GM19099 (cell line): ENCODE measurements around the gene RAP2B.

ENCODE experiments used
- POLR2A ChIP-seq: IDR thresholded peaks from 3 replicates; pipeline ENCODE4 v1.6.1; 2011; ENCODE audit warnings: low read depth; ENCODE audit not compliant: insufficient read length; ENCODE audit errors: extremely low read depth

The RAP2B gene

DNA sequence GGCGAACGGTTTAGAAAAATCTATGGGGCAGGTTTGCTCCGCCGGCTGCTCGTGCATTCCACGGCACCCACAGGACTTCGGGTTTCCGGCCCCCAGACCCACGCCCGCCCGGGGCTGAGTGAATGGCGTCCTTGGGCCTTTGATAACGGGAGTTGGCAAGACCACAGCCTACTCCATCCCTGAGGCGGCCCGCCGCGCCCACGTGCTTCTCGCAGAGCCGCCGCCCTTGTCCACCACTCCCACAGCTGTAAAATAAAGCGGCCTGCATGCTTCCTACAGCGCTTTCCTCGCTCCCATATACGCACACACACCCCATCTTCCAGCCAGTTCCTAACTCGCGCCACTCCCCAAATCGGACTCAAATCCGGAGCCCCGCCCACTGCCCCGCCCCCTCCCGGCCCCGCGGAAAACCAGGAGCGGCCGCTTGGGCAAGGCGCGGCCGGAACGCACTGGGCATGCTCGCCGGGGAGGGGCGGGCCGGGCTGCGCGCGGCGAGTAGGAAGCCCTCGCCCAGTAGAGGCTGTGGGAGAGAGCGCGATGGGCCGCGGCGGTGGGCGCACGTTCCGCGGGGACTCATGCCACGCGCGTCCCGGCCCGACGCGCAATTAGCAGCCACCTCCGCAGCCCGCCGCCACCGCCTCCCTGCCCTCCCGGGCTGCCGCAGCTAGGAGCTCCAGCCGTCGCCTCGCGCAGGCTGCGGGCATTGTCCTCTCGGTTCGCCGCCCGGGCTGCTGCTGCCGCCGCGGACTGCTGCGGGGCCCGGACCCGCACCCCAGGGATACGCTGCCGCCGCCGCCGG lies at the start of gene RAP2B:
TSS of gene RAP2B (plus strand) at position 513 of the 799 bp plus-strand sequence. CDS start 468 bp downstream, outside the sequence.
- TF ChIP-seq POLR2A: peak; percentile 92

DNA sequence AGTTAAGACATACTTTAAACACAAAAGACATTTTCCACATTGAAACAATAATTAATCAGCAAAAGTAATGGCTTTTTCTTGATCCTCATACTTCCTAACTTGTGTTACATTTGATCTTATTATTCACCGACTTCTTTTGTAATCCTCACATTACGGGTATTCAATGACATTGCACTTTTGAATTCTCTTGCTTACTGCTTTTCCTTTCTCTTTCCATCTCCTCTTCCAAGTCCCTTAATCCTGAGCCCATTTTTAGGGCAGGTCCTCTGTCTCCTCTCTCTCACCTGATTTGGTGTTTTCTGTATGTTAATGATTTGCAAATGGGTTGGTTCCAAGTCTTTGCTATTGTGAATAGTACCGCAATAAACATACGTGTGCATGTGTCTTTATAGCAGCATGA lies 48.5 kb upstream of the RAP2B start:
- TF ChIP-seq POLR2A: no peak

DNA sequence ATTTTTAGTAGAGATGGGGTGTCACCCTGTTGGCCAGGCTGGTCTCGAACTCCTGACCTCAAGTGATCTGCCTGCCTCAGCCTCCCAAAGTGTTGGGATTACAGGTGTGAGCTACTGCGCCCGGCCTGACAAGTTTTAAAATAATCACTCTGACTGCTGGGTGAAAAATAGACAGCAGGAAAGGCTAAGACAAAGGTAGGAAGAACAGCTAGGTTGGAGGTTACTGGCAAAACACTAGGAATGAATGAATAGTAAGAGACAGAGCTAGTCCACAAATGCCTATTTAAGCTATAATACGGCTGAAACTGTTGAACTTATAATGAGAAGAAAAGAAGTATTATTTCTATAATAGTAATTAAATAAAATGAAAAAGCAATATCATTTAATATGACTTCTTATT lies 46.7 kb upstream of the RAP2B start:
- no peak for TF ChIP-seq POLR2A

DNA sequence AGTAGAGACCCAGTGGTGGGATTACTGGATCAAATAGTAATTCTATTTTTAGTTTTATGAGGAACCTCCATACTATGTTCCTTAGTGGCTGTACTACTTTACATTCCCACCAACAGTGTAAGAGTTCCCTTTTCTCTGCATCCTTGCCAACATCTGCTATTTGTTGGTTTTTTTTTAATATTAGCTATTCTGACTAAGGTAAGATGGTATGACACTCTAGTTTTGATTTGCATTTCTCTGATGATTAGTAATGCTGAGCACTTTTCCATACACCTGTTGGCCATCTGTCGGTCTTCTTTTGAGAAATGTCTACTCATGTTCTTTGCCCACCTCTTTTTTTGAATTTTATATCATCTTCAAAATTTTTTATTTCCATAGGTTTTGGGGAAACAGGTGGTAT lies 34.2 kb upstream of the RAP2B start:
- TF ChIP-seq POLR2A: no peak

DNA sequence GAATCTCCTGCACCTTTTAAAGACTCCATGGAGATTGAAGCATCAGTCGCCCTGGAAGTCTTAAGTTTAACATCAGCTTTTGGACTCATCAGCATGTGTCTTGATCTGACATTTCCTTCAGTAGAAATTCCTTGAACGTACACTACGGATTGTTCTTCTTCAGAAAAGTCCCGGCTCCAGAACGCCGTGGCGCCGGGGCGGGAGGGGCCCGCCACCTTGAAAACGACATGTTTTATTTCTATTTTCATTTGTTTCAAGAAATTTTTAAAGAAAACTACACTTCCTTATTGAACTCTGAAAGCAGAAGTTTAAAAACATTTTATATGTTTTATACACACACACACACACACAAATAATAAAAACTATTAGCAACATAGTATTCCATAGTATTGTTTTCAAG lies 32.6 kb upstream of the RAP2B start:
- no peak for TF ChIP-seq POLR2A

DNA sequence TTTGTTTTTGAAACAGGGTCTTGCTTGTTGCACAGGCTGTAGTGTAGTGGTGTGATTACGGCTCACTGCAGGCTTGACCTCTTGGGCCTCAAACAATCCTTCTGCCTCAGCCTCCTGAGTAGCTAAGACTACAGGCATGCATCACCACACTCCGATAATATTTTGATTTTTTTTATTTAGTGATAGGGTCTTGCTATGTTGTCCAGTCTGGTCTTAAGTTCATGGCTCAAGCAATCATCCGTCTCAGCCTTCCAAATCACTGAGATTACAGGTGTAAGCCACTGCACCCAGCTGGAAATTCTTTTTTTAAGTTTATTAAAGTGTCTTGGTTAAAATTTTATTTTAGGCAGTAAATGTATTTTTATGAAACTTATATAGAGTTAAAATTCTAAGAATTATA lies 32.2 kb upstream of the RAP2B start:
- TF ChIP-seq POLR2A: no peak

DNA sequence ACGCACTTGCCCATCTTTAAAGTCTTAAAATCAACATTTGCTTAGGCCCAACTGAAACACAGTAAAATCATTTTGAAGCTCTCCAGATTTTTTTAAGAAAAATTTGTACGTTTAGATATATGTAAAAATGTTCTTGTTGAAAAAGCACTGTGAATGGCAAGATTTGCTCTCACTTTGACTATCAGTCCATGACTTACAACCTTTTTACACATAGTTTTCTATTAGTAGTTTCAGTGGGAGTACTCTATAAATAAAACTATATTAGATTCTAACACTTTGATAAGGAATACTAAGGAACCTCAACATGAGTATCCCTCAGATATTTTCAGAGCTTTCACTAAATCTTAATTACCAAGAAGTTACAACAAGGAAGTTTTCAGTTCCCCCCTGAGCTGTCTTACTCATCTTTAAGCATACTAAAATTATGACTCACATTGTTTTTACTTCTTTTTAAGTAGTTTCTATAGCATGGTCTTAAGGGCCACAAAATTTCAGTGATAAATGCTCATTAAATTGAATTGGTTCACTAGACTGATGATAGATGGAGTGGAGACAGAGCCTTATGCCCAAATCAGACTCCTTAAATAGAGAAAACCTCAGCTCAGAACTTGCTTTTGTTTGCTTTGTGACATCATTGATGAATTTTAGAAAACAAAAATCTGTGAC lies 31.6 kb upstream of the RAP2B start:
- TF ChIP-seq POLR2A: no peak

DNA sequence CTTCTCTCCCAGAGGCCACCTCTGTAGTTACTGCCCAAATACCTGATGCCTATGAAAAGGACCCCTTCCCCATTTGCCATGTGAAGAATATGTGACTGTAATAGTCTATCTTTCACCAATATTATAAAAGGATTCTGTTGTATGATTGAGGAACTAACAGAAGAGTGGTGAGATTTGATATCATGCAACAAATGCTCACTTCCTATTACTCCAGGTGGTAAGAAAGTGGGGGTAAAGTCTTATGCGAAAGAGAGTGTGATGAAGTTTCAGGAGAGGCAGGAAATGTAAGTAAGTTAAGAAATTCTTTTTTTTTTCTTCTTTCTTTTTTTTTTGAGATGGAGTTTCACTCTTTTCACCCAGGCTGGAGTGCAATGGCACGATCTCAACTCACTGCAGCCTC lies 24.4 kb upstream of the RAP2B start:
- no peak for TF ChIP-seq POLR2A

DNA sequence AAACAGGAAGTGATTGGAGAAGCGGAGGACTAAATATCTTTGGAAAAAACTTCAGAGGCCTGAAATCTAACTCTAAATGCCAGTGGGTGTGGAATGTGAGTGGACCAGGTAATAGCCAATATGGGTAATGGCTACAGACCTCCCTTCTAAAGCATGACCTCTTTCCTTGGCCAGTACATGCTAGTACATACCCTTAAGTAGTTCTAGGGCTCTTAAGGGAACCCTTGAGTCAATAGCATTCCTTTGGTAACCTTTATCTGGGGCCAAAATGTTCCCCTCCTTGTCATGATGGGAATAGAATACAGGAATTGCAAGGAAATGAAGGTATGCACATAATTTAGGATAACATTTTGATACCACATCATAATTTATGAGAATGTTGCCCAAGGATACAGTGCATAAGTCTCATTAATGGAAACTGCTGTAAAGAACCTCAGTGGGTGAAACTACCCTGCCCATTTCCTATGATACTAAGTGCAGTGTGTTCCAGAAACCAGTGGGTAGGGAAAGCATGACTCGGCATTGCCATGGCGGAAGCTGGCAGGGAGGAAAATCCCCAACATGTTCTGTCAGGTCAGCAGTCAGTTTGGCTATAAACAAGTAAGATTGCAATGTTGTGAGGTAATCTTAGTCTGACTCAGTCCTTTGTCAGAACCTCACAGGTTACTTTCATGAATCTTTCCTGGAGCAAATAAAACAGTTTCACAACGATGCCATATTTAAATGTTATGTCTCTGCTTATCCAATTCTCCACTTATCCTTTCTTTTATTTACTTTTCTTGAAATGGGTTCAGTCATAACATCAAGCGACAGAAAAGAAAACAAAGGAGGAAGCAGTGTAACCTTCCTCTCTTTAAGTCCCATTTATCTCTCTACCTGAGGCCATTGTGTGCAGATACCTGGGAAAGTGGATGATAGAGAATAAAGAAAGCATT lies 23.5 kb upstream of the RAP2B start:
- no peak for TF ChIP-seq POLR2A

DNA sequence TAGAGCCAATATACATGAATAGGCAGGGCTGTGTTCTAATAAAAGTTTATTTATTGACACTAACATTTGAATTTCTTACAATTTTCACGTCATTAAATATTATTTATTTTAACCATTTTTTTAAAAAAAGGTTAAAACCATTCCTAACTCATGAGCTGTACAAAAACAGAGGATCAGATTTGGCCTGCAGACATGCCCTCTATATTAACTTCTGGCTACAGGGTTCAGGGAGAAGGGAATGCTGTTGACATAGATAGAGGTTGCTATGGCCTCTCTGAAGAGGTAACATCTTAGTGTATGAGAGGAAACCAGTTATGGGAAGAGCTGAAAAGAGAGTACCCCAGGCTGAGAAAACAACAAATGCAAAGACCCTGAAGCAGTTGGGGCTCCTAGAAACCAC lies 19.1 kb upstream of the RAP2B start:
- no peak for TF ChIP-seq POLR2A

DNA sequence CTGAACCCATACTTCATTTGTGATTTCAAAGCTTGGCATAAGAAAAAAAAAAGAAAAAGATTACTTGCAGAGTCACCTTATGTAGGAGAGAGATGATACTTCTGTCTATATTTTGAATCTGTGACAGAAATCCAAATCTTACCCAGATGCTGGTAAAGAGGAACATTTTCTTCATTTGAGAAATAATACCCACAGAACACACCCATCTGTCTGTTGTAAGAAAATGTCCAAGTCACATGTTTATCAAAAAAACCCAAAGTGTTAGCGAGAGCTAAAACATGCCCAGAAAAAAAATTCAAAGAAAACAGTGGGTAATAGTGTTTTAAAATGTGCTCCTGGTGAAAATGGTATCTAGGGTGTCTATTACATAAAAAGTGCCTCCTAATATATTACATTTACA lies 18.0 kb upstream of the RAP2B start:
- no peak for TF ChIP-seq POLR2A

DNA sequence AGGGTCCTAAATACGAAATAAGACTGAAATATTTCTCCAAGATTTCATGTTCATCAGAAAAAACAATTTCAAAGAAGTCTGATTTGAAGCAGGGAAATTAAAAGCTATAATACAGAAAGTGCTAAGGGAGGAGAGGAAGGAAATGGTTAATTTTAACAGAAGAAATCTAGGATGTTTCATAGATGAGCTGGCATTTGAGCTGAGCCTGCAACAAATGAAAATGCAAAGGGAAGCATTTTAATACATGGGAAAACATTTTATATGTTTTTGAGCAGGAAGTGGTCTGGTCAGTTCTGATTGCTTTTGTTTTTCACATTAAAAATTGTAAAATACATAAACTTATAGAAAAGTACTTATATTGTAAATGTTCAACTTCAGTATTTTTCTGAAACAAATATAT lies 17.2 kb upstream of the RAP2B start:
- TF ChIP-seq POLR2A: no peak

DNA sequence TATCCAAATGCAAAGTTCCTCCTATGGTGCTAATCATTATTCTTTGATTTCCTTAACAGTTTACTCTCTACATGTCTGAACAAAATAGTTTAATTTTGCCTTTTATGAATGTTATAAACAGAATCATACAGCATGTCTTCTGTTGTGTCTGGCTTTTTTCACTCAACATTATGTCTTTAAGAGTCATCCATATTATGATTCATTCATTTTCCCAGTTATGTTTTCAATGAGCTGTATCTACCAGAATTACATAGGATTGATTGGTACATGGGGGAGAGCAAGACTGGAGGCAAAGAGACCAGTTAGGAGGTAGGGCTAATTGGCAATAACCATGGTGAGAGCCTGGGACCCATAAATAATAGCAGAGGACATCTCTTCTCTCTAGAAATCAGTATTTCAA lies 16.6 kb upstream of the RAP2B start:
- TF ChIP-seq POLR2A: no peak

DNA sequence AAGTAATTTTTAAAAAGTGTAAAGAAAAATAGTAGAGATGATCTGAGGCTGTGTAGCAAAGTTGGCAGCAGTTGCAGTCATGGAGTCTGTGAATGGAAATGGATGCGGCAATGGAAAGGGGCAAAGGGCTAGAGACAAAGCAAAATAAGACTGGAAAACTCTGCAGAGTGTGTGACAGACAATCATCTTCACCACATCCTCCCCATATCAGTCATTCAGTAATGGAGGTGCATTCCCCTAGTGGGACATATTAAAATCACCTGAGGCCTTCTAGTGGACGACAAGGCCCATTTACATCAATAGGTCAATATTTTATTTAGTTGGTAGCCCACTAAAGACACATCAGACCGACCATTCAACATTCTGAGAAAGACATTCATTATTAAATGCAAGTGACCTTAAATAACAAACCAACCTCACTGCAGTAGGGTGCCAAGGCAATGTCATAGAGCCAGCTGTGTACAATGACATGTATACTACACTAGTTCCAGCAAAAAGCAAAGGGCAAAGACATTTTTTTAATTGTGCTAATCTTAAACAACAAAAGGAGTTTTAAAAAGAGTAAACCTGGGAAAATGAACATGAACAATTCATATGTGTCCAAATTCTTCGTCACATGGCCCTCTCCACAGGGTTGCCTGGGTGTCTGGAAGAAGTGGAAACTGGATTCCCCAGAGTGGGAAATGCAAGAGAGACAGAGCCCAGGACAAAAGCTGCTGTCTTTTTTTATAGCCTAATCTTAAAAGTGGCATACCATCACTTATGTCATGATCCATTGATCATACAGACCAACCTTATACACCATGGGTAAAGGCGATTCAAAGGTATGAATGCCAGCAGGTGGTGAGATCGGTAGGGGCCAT lies 15.6 kb upstream of the RAP2B start:
- TF ChIP-seq POLR2A: no peak
